Esophagus squamous epithelium (tissue), 5 donors: ENCODE measurements around the gene TOGARAM1. TPM values are rescaled to one million over a fixed set of nuclear protein-coding genes. Genes with fewer than 3 reads are reported as not detected.
"Not testable (repeated sequence)": the region's sequence is repeated elsewhere in the genome, so short reads cannot be mapped to it uniquely, and the experiment has no call there.

Experiments used
- DNase-seq: peaks from one replicate; lab custom pipeline; 2025; lab: John Stamatoyannopoulos, UW
- H3K27ac ChIP-seq, 4 donors: fragments of 200-600 bp; sonication (generic); one replicate each; pipeline ENCODE4 v1.5.1; 2016 to 2019; ENCODE audit warnings: mild to moderate bottlenecking in 1 of 4
- H3K27me3 ChIP-seq, 4 donors: fragments of 200-600 bp; sonication (generic); 1 replicate in 3 of 4; 2 replicates in 1 of 4; pipeline versions ENCODE4 v1.5.1 to v1.6.0; 2017 to 2021; ENCODE audit warnings: antibody characterized with exemption in 1 of 4
- H3K36me3 ChIP-seq, 3 donors: fragments of 200-600 bp; sonication (generic); one replicate each; pipeline ENCODE4 v1.5.1; 2016 to 2019
- H3K4me1 ChIP-seq, 3 donors: fragments of 200-600 bp; sonication (generic); one replicate each; pipeline ENCODE4 v1.5.1; 2017 to 2019
- H3K4me3 ChIP-seq, 4 donors: fragments of 200-600 bp; sonication (generic); 1 replicate in 3 of 4; 2 replicates in 1 of 4; pipeline ENCODE4 v1.5.1; 2016 to 2019; ENCODE audit warnings: mild to moderate bottlenecking in 2 of 4, moderate library complexity in 1 of 4
- H3K9me3 ChIP-seq, 3 donors: fragments of 200-600 bp; sonication (generic); one replicate each; pipeline ENCODE4 v1.5.1; 2016 to 2019
- POLR2A ChIP-seq, 4 donors: fragments of 450-650 bp; IDR thresholded peaks; one replicate each; pipeline ENCODE4 v1.6.1; 2017; ENCODE audit warnings: antibody characterized with exemption in 4 of 4, mild to moderate bottlenecking in 4 of 4, moderate library complexity in 3 of 4
- WGBS, 2 donors: methylation state at CpG; one replicate each; pipeline ENCODE4 v1.1.5; 2018; 5-methylcytosine and 5-hydroxymethylcytosine counted together
- intact Hi-C: fragments of 100-400 bp; cut with DNase I; formaldehyde crosslinking; loops from one replicate; pipeline ENCODE4 v1.15.0; 2022
- total RNA-seq, 4 donors: library from RNA; depleted of rRNA; stranded (reverse); fragments of >200 nt; gene quantifications; one replicate each; pipeline ENCODE4 v1.1.0, GENCODE V29; 2016
- TF ChIP-seq, protein P1 (sequence below), 6 experiments: fragments of 450-650 bp in 4 of 6; fragments of 200-600 bp in 2 of 6; sonication (generic) in 2 of 6; IDR thresholded peaks; one replicate each; pipeline ENCODE4 v1.5.1; 2016 to 2019; ENCODE audit warnings: antibody characterized with exemption in 6 of 6, mild to moderate bottlenecking in 4 of 6, moderate library complexity in 4 of 6
- donor health status: DM: yes; HTN: yes; CAD: no.

TOGARAM1 gene
- total RNA-seq, 4 donors from 2014 or later = 5.8 to 23.7 (median 8.9) TPM

DNA sequence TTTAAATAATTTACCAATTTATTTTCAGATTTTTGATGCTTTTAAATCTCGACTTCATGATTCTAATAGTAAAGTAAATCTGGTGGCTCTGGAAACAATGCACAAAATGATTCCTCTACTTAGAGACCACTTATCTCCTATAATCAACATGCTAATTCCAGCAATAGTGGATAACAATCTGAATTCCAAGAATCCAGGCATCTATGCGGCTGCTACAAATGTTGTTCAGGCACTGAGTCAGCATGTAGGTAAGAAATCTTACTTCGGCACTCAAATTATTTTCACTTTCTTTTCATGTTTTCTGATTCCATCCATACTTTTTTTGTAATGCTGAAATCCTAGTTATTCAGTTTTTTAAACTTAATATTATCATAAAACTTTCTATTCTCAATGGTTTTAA, 106.4 kb downstream of the TOGARAM1 start:
- 77 to 85% methylated on average over 3 of the region's 3 CpGs for WGBS, 2 donors
- Histone ChIP-seq H3K9me3 (no peaks in the 10 kb centered on the region), H3K27ac (no peak overlapping the region), H3K27me3 (no peaks in the 10 kb centered on the region), H3K4me1 (no peaks in the 10 kb centered on the region), H3K36me3 (peaks cover 0 to 58% (median 0%) of the 10 kb centered on the region in 3 donors), H3K4me3 (no peak overlapping the region)
- TF ChIP-seq POLR2A (IDR thresholded peaks at IDR 0.05) = no peak
- TF ChIP-seq, protein P1, sequence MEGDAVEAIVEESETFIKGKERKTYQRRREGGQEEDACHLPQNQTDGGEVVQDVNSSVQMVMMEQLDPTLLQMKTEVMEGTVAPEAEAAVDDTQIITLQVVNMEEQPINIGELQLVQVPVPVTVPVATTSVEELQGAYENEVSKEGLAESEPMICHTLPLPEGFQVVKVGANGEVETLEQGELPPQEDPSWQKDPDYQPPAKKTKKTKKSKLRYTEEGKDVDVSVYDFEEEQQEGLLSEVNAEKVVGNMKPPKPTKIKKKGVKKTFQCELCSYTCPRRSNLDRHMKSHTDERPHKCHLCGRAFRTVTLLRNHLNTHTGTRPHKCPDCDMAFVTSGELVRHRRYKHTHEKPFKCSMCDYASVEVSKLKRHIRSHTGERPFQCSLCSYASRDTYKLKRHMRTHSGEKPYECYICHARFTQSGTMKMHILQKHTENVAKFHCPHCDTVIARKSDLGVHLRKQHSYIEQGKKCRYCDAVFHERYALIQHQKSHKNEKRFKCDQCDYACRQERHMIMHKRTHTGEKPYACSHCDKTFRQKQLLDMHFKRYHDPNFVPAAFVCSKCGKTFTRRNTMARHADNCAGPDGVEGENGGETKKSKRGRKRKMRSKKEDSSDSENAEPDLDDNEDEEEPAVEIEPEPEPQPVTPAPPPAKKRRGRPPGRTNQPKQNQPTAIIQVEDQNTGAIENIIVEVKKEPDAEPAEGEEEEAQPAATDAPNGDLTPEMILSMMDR (IDR thresholded peaks at IDR 0.05) = no peak
- intact Hi-C loops = no loop called here
- DNase-seq = no peak

DNA sequence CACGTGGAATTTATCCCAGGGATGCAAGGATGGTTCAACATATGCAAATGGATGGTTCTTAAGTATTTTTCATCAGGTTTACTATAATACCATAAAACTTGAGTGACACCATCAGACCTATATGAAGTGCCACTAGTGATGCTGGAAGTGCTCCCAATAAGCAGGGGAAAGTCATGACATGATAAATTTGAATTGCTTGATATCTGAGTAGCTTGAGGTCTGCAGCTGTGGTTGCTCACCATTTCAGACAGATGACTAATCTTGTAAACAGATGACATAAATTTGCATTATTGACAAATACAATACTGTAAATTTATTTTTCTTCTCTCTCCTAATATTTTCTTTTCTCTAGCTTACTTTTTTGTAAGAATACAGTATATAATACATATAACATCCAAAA, 108.2 kb downstream of the TOGARAM1 start:
- Histone ChIP-seq H3K4me3 (no peak overlapping the region), H3K4me1 (no peaks in the 10 kb centered on the region), H3K36me3 (peaks cover 0 to 66% (median 0%) of the 10 kb centered on the region in 3 donors), H3K27ac (no peak overlapping the region), H3K27me3 (no peaks in the 10 kb centered on the region), H3K9me3 (no peaks in the 10 kb centered on the region)
- intact Hi-C loops = no loop called here
- TF ChIP-seq, protein P1 (IDR thresholded peaks at IDR 0.05) = no peak
- TF ChIP-seq POLR2A (IDR thresholded peaks at IDR 0.05) = no peak
- WGBS, 2 donors = 93 to 94% methylated on average over 1 of the region's 1 CpG
- no peak for DNase-seq

DNA sequence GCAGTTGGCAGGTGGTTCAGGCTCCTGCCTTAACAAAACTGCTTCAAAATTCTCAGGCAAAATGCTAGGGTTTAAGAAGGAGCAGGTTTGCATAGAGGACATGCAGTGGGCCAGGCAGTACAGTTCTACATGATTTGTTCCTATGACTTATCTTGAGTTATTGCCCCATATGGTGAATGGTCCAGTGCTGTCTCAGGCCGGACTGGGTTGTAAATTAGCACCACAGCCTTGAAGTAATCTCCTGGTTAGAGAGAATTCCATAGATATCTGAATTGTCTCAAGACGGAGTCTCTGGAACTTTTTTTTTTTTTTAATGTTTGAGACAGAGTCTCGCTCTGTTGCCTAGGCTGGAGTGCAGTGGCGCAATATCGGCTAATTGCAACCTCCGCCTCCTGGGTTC, 110.1 kb downstream of the TOGARAM1 start:
- TF ChIP-seq, protein P1 (IDR thresholded peaks at IDR 0.05) = no peak
- TF ChIP-seq POLR2A (IDR thresholded peaks at IDR 0.05) = no peak
- peaks cover 0 to 60% (median 0%) of the 10 kb centered on the region in 3 donors for H3K36me3 ChIP-seq
- intact Hi-C loops = no loop called here
- 98 to 99% methylated on average over 6 of the region's 6 CpGs for WGBS, 2 donors
- H3K4me3 ChIP-seq = no peak overlapping the region
- no peak for DNase-seq
- no peak overlapping the region for H3K27ac ChIP-seq
- H3K4me1 ChIP-seq = no peaks in the 10 kb centered on the region
- H3K9me3 ChIP-seq = no peaks in the 10 kb centered on the region
- no peaks in the 10 kb centered on the region for H3K27me3 ChIP-seq

DNA sequence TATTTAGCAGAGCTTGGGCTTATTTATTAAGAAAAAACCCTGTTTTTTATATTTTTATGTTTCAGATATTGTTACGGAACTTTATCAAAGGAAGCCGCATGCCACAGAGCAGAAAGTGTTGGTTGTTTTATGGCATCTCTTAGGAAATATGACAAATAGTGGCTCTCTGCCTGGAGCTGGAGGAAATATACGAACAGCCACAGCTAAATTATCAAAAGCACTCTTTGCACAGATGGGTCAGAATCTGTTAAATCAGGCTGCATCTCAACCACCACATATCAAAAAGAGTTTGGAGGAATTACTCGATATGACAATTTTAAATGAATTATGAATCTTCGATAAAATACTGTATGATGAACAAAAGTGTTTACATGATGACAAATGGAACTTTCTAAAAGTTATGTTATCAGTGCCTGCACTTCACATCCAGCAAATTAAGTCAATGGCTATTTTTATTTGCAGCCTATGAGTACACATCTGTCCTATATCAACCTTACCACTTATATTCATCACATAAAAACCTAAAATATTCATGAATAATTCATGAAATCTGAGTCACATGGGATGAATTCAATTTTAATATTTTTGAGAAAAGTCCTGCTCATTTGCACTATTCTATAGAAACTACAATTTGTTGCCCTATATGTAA, 111.4 kb downstream of the TOGARAM1 start:
- Histone ChIP-seq H3K27ac (no peak overlapping the region), H3K27me3 (no peaks in the 10 kb centered on the region), H3K36me3 (peaks cover 0 to 53% (median 0%) of the 10 kb centered on the region in 3 donors), H3K4me1 (no peaks in the 10 kb centered on the region), H3K4me3 (no peak overlapping the region), H3K9me3 (no peaks in the 10 kb centered on the region)
- intact Hi-C loops = no loop called here
- no peak for DNase-seq
- TF ChIP-seq, protein P1 (IDR thresholded peaks at IDR 0.05) = no peak
- TF ChIP-seq POLR2A (IDR thresholded peaks at IDR 0.05) = no peak
- 92 to 93% methylated on average over 5 of the region's 5 CpGs for WGBS, 2 donors

DNA sequence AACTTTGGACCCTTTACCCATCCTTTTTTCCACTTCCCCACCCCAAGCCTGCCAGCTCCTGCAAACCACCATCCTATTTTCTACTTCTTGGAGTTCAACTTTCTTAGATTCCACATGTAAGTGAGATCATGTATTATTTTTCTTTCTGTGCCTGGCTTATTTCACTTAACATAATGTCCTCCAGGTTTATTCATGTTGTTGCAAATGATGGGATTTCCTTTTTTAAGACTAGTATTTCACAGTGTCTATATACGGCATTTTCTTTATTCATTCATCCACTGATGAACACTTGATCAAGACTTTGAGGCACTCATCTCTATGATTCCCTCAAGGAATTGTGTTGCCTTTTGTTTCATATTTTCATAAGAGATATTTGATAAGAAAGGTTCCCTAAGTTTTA, 116.3 kb downstream of the TOGARAM1 start:
- 93 to 100% methylated on average over 1 of the region's 1 CpG for WGBS, 2 donors
- Histone ChIP-seq H3K27ac (no peak overlapping the region), H3K4me3 (no peak overlapping the region), H3K27me3 (no peaks in the 10 kb centered on the region), H3K4me1 (peaks cover 0 to 4% (median under 1%) of the 10 kb centered on the region in 3 donors), H3K9me3 (no peaks in the 10 kb centered on the region), H3K36me3 (peaks cover 0 to 9% (median 0%) of the 10 kb centered on the region in 3 donors)
- TF ChIP-seq POLR2A (IDR thresholded peaks at IDR 0.05) = no peak
- TF ChIP-seq, protein P1 (IDR thresholded peaks at IDR 0.05) = no peak
- intact Hi-C loops = no loop called here
- no peak for DNase-seq

DNA sequence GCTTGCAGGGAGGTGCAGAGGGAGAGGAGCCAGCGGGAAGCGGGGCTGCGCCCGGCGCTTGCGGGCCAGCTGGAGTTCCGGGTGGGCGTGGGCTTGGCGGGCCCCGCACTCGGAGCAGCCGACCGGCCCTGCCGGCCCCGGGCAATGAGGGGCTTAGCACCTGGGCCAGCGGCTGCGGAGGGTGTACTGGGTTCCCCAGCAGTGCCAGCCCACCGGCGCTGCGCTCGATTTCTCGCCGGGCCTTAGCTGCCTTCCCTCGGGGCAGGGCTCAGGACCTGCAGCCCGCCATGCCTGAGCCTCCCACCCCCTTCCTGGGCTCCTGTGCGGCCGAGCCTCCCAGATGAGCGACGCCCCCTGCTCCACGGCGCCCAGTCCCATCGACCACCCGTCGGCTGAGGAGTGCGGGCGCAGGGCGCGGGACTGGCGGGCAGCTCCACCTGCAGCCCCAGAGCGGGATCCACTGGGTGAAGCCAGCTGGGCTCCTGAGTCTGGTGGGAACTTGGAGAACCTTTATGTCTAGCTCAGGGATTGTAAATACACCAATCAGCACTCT, 118.5 kb downstream of the TOGARAM1 start:
- not testable (repeated sequence) for DNase-seq, H3K36me3 ChIP-seq

DNA sequence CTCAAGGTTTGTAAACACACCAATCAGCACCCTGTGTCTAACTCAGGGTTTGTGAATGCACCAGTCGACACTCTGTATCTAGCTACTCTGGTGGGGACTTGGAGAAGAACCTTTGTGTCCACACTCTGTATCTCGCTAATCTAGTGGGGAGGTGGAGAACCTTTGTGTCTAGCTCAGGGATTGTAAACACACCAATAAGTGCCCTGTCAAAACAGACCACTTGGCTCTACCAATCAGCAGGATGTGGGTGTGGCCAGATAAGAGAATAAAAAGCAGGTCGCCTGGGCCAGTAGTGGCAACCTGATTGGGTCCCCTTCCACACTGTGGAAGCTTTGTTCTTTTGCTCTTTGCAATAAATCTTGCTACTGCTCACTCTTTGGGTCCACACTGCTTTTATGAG, 119.1 kb downstream of the TOGARAM1 start:
- H3K27ac ChIP-seq, H3K4me3 ChIP-seq, DNase-seq, intact Hi-C loops, H3K36me3 ChIP-seq, H3K27me3 ChIP-seq, H3K9me3 ChIP-seq: not testable (repeated sequence)
- 83 to 95% methylated on average over 3 of the region's 3 CpGs for WGBS, 2 donors
- peaks cover 6 to 26% (median 12%) of the 10 kb centered on the region in 3 donors for H3K4me1 ChIP-seq

More for the DNA sequence above, 118.5 kb downstream of the TOGARAM1 start:
- H3K27ac ChIP-seq, intact Hi-C loops, H3K27me3 ChIP-seq, H3K9me3 ChIP-seq, H3K4me3 ChIP-seq: not testable (repeated sequence)
- peaks cover under 1 to 20% (median 6%) of the 10 kb centered on the region in 3 donors for H3K4me1 ChIP-seq
- 70% methylated on average over 2 of the region's 40 CpGs; no CpG with 5 or more reads in 1 of the 2 donors for WGBS, 2 donors
